K562 (cell line): ENCODE results near the gene CSF2. TPM values are rescaled to one million over a fixed set of nuclear protein-coding genes. Genes with fewer than 3 reads are reported as not detected.

Experiments
- ATF4 ChIP-seq: fragments of 450-650 bp; formaldehyde crosslinking; IDR thresholded peaks from 2 replicates; pipeline ENCODE4 v1.4.0; 2022; ENCODE audit warnings: mild to moderate bottlenecking, moderate library complexity
- CBFA2T2 ChIP-seq: fragments of 450-650 bp; conservative IDR thresholded peaks from 2 replicates; pipeline ENCODE4 v1.6.1; 2017; ENCODE audit warnings: mild to moderate bottlenecking
- CC2D1A ChIP-seq: fragments of 450-650 bp; IDR thresholded peaks from 2 replicates; pipeline ENCODE4 v1.6.1; 2017; ENCODE audit warnings: mild to moderate bottlenecking
- CEBPG ChIP-seq, 3 experiments: fragments of 200-800 bp in 1 of 3; sonication (Bioruptor generic) in 1 of 3; sonication (generic) in 1 of 3; formaldehyde crosslinking in 1 of 3; IDR thresholded peaks in 2 of 3; conservative IDR thresholded peaks in 1 of 3; 2 replicates each; pipeline versions ENCODE4 v1.6.1 to v1.8.0; 2016 to 2022; ENCODE audit warnings: missing compliant biosample characterization in 2 of 3, missing genetic modification characterization in 2 of 3, mild to moderate bottlenecking in 1 of 3, missing genetic modification reagents in 1 of 3
- CHCHD3 ChIP-seq: fragments of 250-450 bp; sonication (Bioruptor Pico); IDR thresholded peaks from 2 replicates; pipeline ENCODE4 v2.1.2; 2022; ENCODE audit warnings: mild to moderate bottlenecking
- GATA2 ChIP-seq: sonication (generic); formaldehyde crosslinking; IDR thresholded peaks from 2 replicates; pipeline ENCODE4 v1.4.0; 2020; ENCODE audit warnings: mild to moderate bottlenecking, missing genetic modification reagents
- GATAD2A ChIP-seq: fragments of 450-650 bp; IDR thresholded peaks from 2 replicates; pipeline ENCODE4 v1.6.1; 2017
- MCM7 ChIP-seq, 2 experiments: fragments of 450-650 bp; IDR thresholded peaks; 2 replicates each; pipeline ENCODE4 v1.6.1; 2016 to 2018
- PHB2 ChIP-seq: fragments of 450-650 bp; IDR thresholded peaks from 2 replicates; pipeline ENCODE4 v1.6.1; 2017; ENCODE audit warnings: low read depth
- RCOR1 ChIP-seq, 2 experiments: IDR thresholded peaks; 2 replicates each; pipeline ENCODE4 v1.6.1; 2012; ENCODE audit warnings: low read depth in 2 of 2, low read length in 2 of 2, borderline replicate concordance in 1 of 2, improper control_type of control experiment in 1 of 2
- SMARCE1 ChIP-seq: fragments of 450-650 bp; IDR thresholded peaks from 2 replicates; pipeline ENCODE4 v1.7.1; 2016; ENCODE audit warnings: mild to moderate bottlenecking
- SRF ChIP-seq, 2 experiments: fragments of 250-450, 450-650 bp in 1 of 2; sonication (Bioruptor Pico) in 1 of 2; sonication (generic) in 1 of 2; formaldehyde crosslinking; IDR thresholded peaks; 2 replicates each; pipeline versions ENCODE4 v1.5.0 to v1.5.1; 2020 to 2022; ENCODE audit warnings: mild to moderate bottlenecking in 1 of 2, missing genetic modification reagents in 1 of 2
- STAG1 ChIP-seq: sonication (generic); formaldehyde crosslinking; IDR thresholded peaks from 2 replicates; pipeline ENCODE4 v1.5.0; 2020; ENCODE audit warnings: missing genetic modification reagents, borderline replicate concordance
- TRIM24 ChIP-seq, 2 experiments: fragments of 450-650 bp; IDR thresholded peaks; 2 replicates each; pipeline ENCODE4 v1.6.1; 2016
- USF1 ChIP-seq: sonication (generic); formaldehyde crosslinking; IDR thresholded peaks from 2 replicates; pipeline ENCODE4 v1.9.0; 2022; ENCODE audit warnings: mild to moderate bottlenecking, missing genetic modification reagents
- ZBTB11 ChIP-seq, 3 experiments: fragments of 200-800 bp in 1 of 3; fragments of 250-450 bp in 1 of 3; fragments of 450-650 bp in 1 of 3; sonication (Bioruptor Pico) in 1 of 3; sonication (Bioruptor generic) in 1 of 3; formaldehyde crosslinking in 1 of 3; IDR thresholded peaks; 2 replicates each; pipeline versions ENCODE4 v1.6.1 to v1.8.0; 2016 to 2022; ENCODE audit warnings: mild to moderate bottlenecking in 2 of 3, missing genetic modification characterization in 2 of 3, missing compliant biosample characterization in 1 of 3, moderate library complexity in 1 of 3
- ZNF589 ChIP-seq: fragments of 200-800 bp; sonication (Bioruptor generic); IDR thresholded peaks from 2 replicates; pipeline ENCODE4 v1.6.1; 2016; ENCODE audit warnings: low read depth, missing genetic modification characterization, missing compliant biosample characterization
- polyA plus RNA-seq, 8 experiments: library from polyadenylated mRNA; depleted of rRNA in 4 of 8; stranded (reverse) in 5 of 8; unstranded in 3 of 8; fragments of >200 nt; fragmentation: Nextera tagmentation in 2 of 8; fragmentation: Illumina TruSeq in 1 of 8; extraction: Ambion mirVana in 2 of 8; extraction: Trizol in 1 of 8; gene quantifications; 2 replicates each; pipeline versions ENCODE4 v1.2.1 to v1.2.3, GENCODE V29; 2011 to 2014; ENCODE audit warnings: inconsistent platforms in 1 of 8, missing spikeins in 1 of 8
- total RNA-seq, 7 experiments: library from RNA; depleted of rRNA in 6 of 7; stranded (reverse); fragments of >200 nt in 6 of 7; fragmentation: Illumina TruSeq in 2 of 7; extraction: Trizol in 2 of 7; gene quantifications; 2 replicates each; pipeline versions ENCODE4 v1.2.1 to v1.2.3, GENCODE V29; 2011 to 2021; ENCODE audit warnings: low replicate concordance in 1 of 7

The CSF2 gene
- total and polyA plus RNA-seq, 9 of the 15 experiments (the other 6 are each of a cell fraction or from before 2014, with no cell fraction given): 0.25 to 0.29 TPM; not detected in 7

- TF ChIP-seq CEBPG (CRISPR knock-in tag; IDR thresholded peaks at IDR 0.05) (no peak), CEBPG (tag; conservative IDR thresholded peaks at IDR 0.05 in 1 of 2, IDR thresholded peaks at IDR 0.05 in 1 of 2) (peak in 1 of 2 experiments; percentile 34; a peak in 1 of 4 replicates), GATA2 (CRISPR knock-in tag) (peak; percentile 41; the same call in 1 of the 2 replicates), RCOR1 (IDR thresholded peaks at IDR 0.05; ENCODE audit: borderline replicate concordance in 1 of 2, low read depth in 2 of 2, low read length in 2 of 2) (peak; percentile 41 to 96; a peak in 3 of 4 replicates), USF1 (CRISPR knock-in tag) (no peak), CHCHD3 (CRISPR knock-in tag) (no peak), CBFA2T2 (peak; percentile 77), SMARCE1 (peak; percentile 95), ATF4 (CRISPR knock-in tag) (no peak), ZNF589 (CRISPR knock-in tag) (peak; percentile 92), STAG1 (CRISPR knock-in tag) (no peak), CC2D1A (0 out of 2 replicates have a peak, but pooled peaks have one; percentile 17), SRF (CRISPR knock-in tag; IDR thresholded peaks at IDR 0.05) (peak in 1 of 2 experiments; percentile 52; a peak in 1 of 4 replicates), GATAD2A (peak; percentile 62; the same call in 1 of the 2 replicates), MCM7 (IDR thresholded peaks at IDR 0.05) (no peak), ZBTB11 (CRISPR knock-in tag; IDR thresholded peaks at IDR 0.05) (peak in 1 of 3 experiments; percentile 58; a peak in 1 of 6 replicates), PHB2 (no peak), TRIM24 (IDR thresholded peaks at IDR 0.05) (peak; percentile 78 to 89; a peak in 3 of 4 replicates)
Measured at GRCh38 chr5:132114150-132115121, 40.8 kb downstream of the CSF2 start (continued).
